Stomach (tissue), 9 donors: ENCODE measurements around the gene RSRC2. TPM values are rescaled to one million over a fixed set of nuclear protein-coding genes. Genes with fewer than 3 reads are reported as not detected.

Source experiments
- DNase-seq, 2 donors: peaks; one replicate each; pipeline versions ENCODE4 v3.0.0 to v3.0.0-alpha.2; 2013 to 2019
- H3K27ac ChIP-seq, 5 donors: fragments of 200-600 bp in 4 of 5; sonication (generic) in 4 of 5; one replicate each; pipeline ENCODE4 v1.5.1; 2013 to 2019; ENCODE audit warnings: mild to moderate bottlenecking in 1 of 5, moderate library complexity in 1 of 5
- H3K27me3 ChIP-seq, 3 donors: fragments of 200-600 bp; sonication (generic); one replicate each; pipeline ENCODE4 v1.5.1; 2017 to 2019; ENCODE audit warnings: mixed run types in 1 of 3
- H3K36me3 ChIP-seq, 4 donors: fragments of 200-600 bp; sonication (generic); 1 replicate in 3 of 4; 2 replicates in 1 of 4; pipeline ENCODE4 v1.5.1; 2016 to 2019
- H3K4me1 ChIP-seq, 4 donors: fragments of 200-600 bp; sonication (generic); one replicate each; pipeline ENCODE4 v1.5.1; 2016 to 2019
- H3K4me3 ChIP-seq, 4 donors: fragments of 200-600 bp; sonication (generic) in 3 of 4; one replicate each; pipeline ENCODE4 v1.5.1; 2016 to 2019; ENCODE audit warnings: mild to moderate bottlenecking in 1 of 4
- H3K9me3 ChIP-seq, 4 donors: fragments of 200-600 bp; sonication (generic); one replicate each; pipeline ENCODE4 v1.5.1; 2016 to 2019
- CTCF ChIP-seq, 7 experiments: fragments of 450-650 bp in 4 of 7; fragments of 200-600 bp in 3 of 7; sonication (generic) in 3 of 7; IDR thresholded peaks; one replicate each; pipeline ENCODE4 v1.5.1; 2016 to 2019; ENCODE audit warnings: antibody characterized with exemption in 7 of 7, control low read depth in 2 of 7, mild to moderate bottlenecking in 1 of 7
- EP300 ChIP-seq: sonication (generic); formaldehyde crosslinking; IDR thresholded peaks from one replicate; pipeline ENCODE4 v1.6.1; 2017; ENCODE audit warnings: antibody characterized with exemption
- POLR2A ChIP-seq, 4 donors: fragments of 450-650 bp; IDR thresholded peaks; one replicate each; pipeline ENCODE4 v1.6.1; 2016; ENCODE audit warnings: antibody characterized with exemption in 4 of 4, control low read depth in 2 of 4, mild to moderate bottlenecking in 1 of 4, moderate library complexity in 1 of 4
- POLR2AphosphoS5 ChIP-seq, 3 donors: sonication (generic); formaldehyde crosslinking; IDR thresholded peaks; one replicate each; pipeline ENCODE4 v1.6.1; 2016; ENCODE audit warnings: antibody characterized with exemption in 3 of 3
- WGBS, 5 donors: extraction: QIAGEN DNeasy Blood & Tissue Kit in 3 of 5; methylation state at CpG; one replicate each; pipeline versions ENCODE4 v1.1.5 to v1.1.7; 2013 to 2018; 5-methylcytosine and 5-hydroxymethylcytosine counted together
- intact Hi-C: fragments of 100-400 bp; cut with DNase I; formaldehyde crosslinking; loops from one replicate; pipeline ENCODE4 v1.15.1; 2023; ENCODE audit warnings: low total_unique reads
- polyA plus RNA-seq, 3 donors: library from polyadenylated mRNA; stranded (reverse); fragments of 200-250 nt; gene quantifications; one replicate each; pipeline ENCODE4 v1.2.3, GENCODE V29; 2013
- total RNA-seq, 5 donors: library from RNA; depleted of rRNA; stranded (reverse); fragments of >200 nt; gene quantifications; one replicate each; pipeline versions ENCODE4 v1.1.0 to v1.2.3, GENCODE V29; 2014 to 2016
- donor health status: healthy with polysubstance abuse.
- donor health status: Bipolar disorder and iron deficiency.
- donor health status: healthy.

RSRC2 gene
- total and polyA plus RNA-seq, 8 donors = 28.0 to 234 (median 55.2) TPM

GRCh38 chr12:122460641-122461040 is 66.1 kb downstream of the RSRC2 start:
- 68 to 86% (median 82%) methylated on average over 2 of the region's 2 CpGs for WGBS, 5 donors
- H3K36me3 ChIP-seq = no peaks in the 10 kb centered on the region
- intact Hi-C loops = no loop called here
- TF ChIP-seq CTCF (IDR thresholded peaks at IDR 0.05) (no peak), POLR2AphosphoS5 (IDR thresholded peaks at IDR 0.05) (no peak), EP300 (no peak), POLR2A (IDR thresholded peaks at IDR 0.05) (no peak)
- H3K9me3 ChIP-seq = no peaks in the 10 kb centered on the region
- peaks cover 0 to 11% (median 0%) of the 10 kb centered on the region in 4 donors for H3K4me1 ChIP-seq
- no peak overlapping the region for H3K27ac ChIP-seq
- no peak for DNase-seq
- H3K4me3 ChIP-seq = no peak overlapping the region
- no peaks in the 10 kb centered on the region for H3K27me3 ChIP-seq

- intact Hi-C loops = no loop called here
- DNase-seq = no peak
- H3K4me3 ChIP-seq = no peak overlapping the region
- TF ChIP-seq POLR2AphosphoS5 (IDR thresholded peaks at IDR 0.05) = no peak
- TF ChIP-seq EP300 = no peak
- H3K27ac ChIP-seq = no peak overlapping the region
- no peaks in the 10 kb centered on the region for H3K27me3 ChIP-seq
- no peaks in the 10 kb centered on the region for H3K9me3 ChIP-seq
- peaks cover 0 to 11% (median 0%) of the 10 kb centered on the region in 4 donors for H3K4me1 ChIP-seq
- no peaks in the 10 kb centered on the region for H3K36me3 ChIP-seq
- WGBS, 5 donors = 88 to 90% (median 89%) methylated on average over 7 of the region's 7 CpGs
Observed at GRCh38 chr12:122460061-122460460, 66.7 kb downstream of the RSRC2 start.

- TF ChIP-seq POLR2A (IDR thresholded peaks at IDR 0.05) (no peak), CTCF (IDR thresholded peaks at IDR 0.05) (no peak), POLR2AphosphoS5 (IDR thresholded peaks at IDR 0.05) (no peak)
- Histone ChIP-seq H3K9me3 (no peaks in the 10 kb centered on the region), H3K4me1 (peaks cover 0 to 3% (median 0%) of the 10 kb centered on the region in 4 donors), H3K4me3 (no peak overlapping the region), H3K36me3 (no peaks in the 10 kb centered on the region), H3K27ac (no peak overlapping the region), H3K27me3 (no peaks in the 10 kb centered on the region)
- intact Hi-C loops = no loop called here
- 70 to 95% (median 84%) methylated on average over 2 of the region's 2 CpGs for WGBS, 5 donors
- DNase-seq = peak in 1 of 2 donors; percentile 27
Observed at GRCh38 chr12:122459211-122459610, 67.5 kb downstream of the RSRC2 start.

- no peaks in the 10 kb centered on the region for H3K27me3 ChIP-seq
- H3K36me3 ChIP-seq = no peaks in the 10 kb centered on the region
- no peak for DNase-seq
- H3K4me1 ChIP-seq = peaks cover 0 to 4% (median 0%) of the 10 kb centered on the region in 4 donors
- no peaks in the 10 kb centered on the region for H3K9me3 ChIP-seq
- 94 to 96% (median 96%) methylated on average over 12 to 17 of the region's 17 CpGs for WGBS, 5 donors
- H3K4me3 ChIP-seq = no peak overlapping the region
- H3K27ac ChIP-seq = no peak overlapping the region
- TF ChIP-seq EP300 = no peak
- TF ChIP-seq CTCF (IDR thresholded peaks at IDR 0.05) = no peak
- no peak for TF ChIP-seq POLR2A (IDR thresholded peaks at IDR 0.05)
- no peak for TF ChIP-seq POLR2AphosphoS5 (IDR thresholded peaks at IDR 0.05)
- intact Hi-C loops = no loop called here
Observed at GRCh38 chr12:122458105-122459035, 68.4 kb downstream of the RSRC2 start.

GRCh38 chr12:122457627-122458026 is 69.1 kb downstream of the RSRC2 start:
- no peaks in the 10 kb centered on the region for H3K36me3 ChIP-seq
- no peak overlapping the region for H3K4me3 ChIP-seq
- no peaks in the 10 kb centered on the region for H3K9me3 ChIP-seq
- H3K27ac ChIP-seq = no peak overlapping the region
- intact Hi-C loops = no loop called here
- 70 to 84% (median 79%) methylated on average over 2 of the region's 2 CpGs for WGBS, 5 donors
- peaks cover 0 to 4% (median 0%) of the 10 kb centered on the region in 4 donors for H3K4me1 ChIP-seq
- H3K27me3 ChIP-seq = no peaks in the 10 kb centered on the region
- no peak for DNase-seq
- TF ChIP-seq POLR2AphosphoS5 (IDR thresholded peaks at IDR 0.05) = no peak
